GM21381 (cell line): ENCODE measurements around the gene KSR1.
"Not testable (repeated sequence)": the region's sequence is repeated elsewhere in the genome, so short reads cannot be mapped to it uniquely, and the experiment has no call there.

ENCODE experiments used
- ATAC-seq: cut with Tn5 transposase; IDR thresholded peaks from one replicate; pipeline ENCODE4 v1.9.1; 2021; ENCODE audit warnings: mild to moderate bottlenecking, moderate library complexity; ENCODE audit not compliant: unreplicated experiment

Gene KSR1

GRCh38 chr17:27491713-27492190 lies 35.5 kb downstream of the KSR1 start:
- ATAC-seq, result no peak

GRCh38 chr17:27492470-27492869 lies 36.2 kb downstream of the KSR1 start:
- no peak for ATAC-seq

DNA sequence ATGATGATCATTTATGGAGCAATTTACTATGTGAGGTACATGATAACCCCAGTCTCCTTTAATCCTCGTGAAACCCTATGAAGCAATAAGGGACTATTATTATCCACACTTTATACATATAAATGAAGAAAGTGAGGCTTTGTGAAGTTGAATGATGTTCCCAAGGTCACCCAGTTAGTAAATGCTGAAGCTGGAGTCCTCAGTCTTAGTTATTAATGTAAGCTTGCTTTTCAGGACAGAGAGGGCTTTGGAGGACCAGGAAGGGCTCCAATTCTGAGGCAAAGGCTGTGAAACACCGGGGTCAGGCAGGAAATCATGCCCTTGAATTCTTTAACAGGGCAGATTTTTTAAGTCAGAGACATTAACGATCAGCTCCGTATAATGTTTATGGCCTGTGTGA lies 36.8 kb downstream of the KSR1 start:
- ATAC-seq, result no peak

- no peak for ATAC-seq
Measured at GRCh38 chr17:27494192-27495091, 38.2 kb downstream of the KSR1 start.

GRCh38 chr17:27495460-27495859 lies 39.2 kb downstream of the KSR1 start:
- no peak for ATAC-seq

DNA sequence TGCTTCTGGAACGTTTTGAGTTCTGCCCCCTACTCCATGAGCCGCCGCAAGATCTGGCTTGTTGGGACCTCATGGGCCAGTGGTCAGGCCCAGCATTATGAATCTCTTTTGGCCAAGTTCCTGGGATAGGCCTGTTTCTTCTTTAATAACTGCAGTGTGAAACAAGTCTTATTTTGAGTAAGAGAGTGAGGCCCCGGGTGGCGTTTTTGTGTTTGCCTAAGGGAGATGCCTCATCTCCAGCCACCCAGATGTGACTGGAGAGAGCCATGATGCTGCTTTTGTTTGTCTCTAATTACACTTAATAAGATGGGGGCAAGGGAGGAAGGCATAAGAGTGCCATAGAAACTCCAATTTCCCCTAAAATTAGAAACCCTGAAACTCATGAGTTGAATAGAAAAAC lies 39.8 kb downstream of the KSR1 start:
- no peak for ATAC-seq

- no peak for ATAC-seq
Measured at GRCh38 chr17:27496437-27496943, 40.2 kb downstream of the KSR1 start.

- no peak for ATAC-seq
Measured at GRCh38 chr17:27496971-27497370, 40.7 kb downstream of the KSR1 start.

GRCh38 chr17:27497696-27498095 lies 41.4 kb downstream of the KSR1 start:
- no peak for ATAC-seq

DNA sequence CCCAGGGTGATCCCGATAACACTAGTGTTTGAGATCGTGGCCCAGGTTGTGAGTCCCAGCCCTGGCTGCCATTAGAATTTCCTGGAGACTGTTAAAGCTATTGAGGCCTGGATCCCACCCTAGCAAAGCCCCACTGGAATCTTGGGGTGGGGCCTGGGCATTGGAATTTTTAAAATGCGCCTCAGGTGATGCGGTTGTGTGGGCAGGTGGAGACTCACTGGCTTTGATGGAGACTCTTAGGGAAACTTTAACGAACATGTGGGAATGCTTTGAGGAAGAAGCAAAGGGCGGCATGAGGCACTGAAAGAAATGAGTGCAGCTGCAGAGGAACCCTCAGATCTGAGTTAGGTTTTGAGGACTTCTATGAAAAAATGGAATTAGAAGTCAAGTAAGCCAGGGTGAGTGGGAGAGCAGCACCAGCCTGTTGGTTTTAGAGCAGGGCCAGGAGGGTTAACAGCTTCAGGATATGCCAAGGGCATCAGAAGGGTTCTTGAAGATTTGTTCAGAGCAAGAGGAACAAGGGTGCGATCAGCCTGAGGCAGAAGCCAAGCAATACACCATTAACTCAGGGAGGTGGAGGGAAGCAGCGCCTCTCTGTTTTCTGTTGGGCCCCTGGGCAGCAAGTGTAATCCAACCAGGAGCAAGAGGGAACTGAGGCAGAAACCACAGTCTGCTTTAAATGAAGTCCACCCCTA lies 42.5 kb downstream of the KSR1 start:
- ATAC-seq, result no peak

- ATAC-seq, result no peak
Measured at GRCh38 chr17:27499451-27500265, 43.4 kb downstream of the KSR1 start.

GRCh38 chr17:27501338-27501737 lies 45.1 kb downstream of the KSR1 start:
- ATAC-seq, result not testable (repeated sequence)

DNA sequence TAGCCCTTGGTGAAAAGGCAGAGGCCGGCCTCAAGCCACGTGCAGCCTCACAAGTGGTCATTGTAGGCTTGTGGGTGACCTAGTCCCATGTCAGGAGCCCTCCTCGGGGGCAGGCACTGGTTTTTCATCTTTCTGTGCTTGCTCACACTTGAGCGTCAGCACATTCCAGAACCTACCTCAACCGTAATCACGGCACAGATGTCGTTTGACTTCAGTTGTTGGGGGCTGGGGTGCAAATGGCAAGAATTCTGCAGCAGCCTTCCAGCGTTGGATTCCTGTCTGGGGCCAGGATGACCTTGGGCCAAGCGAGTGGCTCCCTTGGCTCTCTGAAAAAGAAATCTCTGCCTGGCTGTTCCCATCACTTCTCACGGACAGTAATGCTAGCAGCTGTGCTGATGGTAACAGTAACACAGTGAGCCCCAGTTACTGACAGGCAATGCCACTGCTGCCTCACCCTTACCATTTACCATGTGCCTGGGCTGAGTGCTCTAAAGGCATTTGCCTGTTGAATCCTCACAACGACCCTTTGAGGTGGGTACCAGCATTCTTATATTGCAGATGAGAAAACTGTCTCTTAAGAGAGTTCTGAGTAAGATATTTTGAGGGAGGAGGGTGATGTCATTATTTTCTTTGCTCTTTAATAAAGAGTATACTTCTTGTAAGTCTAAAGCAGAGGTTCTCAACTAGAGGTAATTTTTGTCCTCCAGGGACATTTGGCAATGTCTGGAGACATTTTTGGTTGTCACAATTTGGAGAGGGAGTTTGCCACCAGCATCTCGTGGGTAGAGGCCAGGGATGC lies 46.5 kb downstream of the KSR1 start:
- ATAC-seq, result no peak

GRCh38 chr17:27503611-27504010 lies 47.4 kb downstream of the KSR1 start:
- no peak for ATAC-seq

DNA sequence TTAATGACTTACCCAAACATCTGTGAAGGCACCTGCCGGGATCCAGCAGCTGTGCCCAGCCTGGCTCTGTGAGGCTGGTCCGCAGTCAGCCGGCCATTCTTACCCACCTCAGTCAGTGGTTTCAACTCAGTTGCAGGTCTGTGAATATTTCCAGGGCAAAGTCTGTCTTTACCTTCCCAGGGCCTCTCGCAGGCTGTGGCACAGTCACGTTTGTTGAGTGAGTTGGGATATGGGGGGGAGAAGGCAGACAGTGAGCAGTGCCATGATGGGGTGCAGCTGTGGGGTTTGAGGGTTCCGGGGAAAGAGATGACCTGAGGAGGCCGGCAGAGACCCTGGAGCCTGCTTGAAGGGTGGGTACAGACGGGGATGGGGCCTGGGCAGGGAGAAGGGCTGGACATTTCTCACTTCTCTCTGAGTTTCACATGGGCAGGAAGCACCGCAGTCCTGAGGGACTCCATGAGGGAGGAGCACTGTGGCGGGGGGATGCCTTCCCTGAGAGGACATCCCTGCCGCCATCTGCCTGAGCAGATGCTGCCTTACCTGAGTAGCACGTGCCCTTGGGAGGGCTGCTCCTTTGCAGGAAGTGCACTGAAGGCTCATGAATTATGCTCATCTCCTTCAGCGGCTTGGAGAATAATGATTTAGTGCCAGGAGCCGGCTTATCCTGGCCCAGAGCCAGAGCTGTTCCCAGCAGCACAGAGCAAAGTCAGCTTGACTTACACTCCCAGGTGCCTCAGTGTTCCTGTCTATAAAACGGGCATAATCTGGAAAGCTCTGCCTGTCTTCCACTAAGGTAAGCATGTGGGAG lies 48.1 kb downstream of the KSR1 start:
- no peak for ATAC-seq

DNA sequence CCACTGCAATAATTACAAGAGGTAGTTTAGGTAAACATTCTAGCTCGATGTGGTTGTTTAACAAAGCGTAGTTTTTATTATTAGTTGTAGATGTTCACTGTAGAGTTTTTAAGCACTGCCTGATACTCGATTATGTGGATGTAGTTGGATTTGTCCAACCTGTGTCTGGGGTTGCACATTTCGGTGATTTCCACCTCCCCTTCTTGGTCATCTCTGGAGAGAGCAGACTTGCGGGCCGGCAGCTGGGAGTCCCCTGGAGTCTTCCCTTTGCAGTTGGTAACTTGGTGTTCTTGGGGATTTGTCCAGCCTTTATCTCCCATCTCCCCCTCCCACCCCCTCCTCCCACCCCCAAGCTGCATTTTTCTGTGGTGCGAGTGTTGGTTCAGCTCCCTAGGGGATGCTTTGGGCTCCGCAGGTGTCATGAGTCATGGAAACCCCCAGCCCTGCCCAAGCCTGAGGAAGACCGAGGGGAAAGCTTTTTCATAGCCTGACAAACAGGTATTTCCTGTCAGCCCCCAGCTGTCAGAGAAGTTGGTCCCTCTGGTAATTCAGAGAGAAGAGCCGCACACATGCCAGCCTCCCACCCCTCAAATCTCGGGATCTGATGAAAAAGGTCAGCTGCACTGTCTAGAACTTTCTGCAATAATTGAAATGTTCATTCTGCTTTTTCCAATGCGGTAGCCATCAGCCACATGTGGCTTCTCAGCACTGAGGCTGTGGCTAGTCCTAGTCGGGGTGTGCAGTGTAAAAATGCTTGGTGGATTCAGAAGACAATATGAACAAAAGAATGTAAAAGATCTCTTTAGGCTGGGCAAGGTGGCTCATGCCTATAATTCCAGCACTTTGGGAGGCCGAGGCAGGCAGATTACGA lies 50.3 kb downstream of the KSR1 start:
- peak; percentile 56 for ATAC-seq

- ATAC-seq, result no peak
Measured at GRCh38 chr17:27511168-27511883, 55.1 kb downstream of the KSR1 start.

GRCh38 chr17:27512031-27512430 lies 55.8 kb downstream of the KSR1 start:
- no peak for ATAC-seq
